ENCODE results near the gene ARHGAP9.
"Not testable (repeated sequence)": the region's sequence is repeated elsewhere in the genome, so short reads cannot be mapped to it uniquely, and the experiment has no call there.

DNA sequence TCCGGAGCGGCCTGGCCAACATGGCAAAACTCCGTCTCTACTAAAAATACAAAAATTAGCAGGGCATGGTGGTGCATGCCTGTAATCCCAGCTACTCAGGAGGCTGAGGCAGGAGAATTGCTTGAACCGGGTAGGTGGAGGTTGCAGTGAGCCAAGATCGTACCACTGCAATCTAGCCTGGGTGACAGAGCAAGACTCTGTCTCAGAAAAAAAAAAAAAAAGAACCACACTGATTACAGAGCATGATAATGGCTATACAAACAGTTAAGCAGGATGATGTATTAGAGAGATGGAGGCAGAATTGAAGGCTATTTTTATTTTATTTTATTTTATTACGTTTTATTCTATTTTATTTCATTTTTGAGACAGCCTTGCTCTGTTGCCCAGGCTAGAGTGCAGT lies 35.3 kb downstream of the ARHGAP9 start:
- TF ChIP-seq, protein P1, sequence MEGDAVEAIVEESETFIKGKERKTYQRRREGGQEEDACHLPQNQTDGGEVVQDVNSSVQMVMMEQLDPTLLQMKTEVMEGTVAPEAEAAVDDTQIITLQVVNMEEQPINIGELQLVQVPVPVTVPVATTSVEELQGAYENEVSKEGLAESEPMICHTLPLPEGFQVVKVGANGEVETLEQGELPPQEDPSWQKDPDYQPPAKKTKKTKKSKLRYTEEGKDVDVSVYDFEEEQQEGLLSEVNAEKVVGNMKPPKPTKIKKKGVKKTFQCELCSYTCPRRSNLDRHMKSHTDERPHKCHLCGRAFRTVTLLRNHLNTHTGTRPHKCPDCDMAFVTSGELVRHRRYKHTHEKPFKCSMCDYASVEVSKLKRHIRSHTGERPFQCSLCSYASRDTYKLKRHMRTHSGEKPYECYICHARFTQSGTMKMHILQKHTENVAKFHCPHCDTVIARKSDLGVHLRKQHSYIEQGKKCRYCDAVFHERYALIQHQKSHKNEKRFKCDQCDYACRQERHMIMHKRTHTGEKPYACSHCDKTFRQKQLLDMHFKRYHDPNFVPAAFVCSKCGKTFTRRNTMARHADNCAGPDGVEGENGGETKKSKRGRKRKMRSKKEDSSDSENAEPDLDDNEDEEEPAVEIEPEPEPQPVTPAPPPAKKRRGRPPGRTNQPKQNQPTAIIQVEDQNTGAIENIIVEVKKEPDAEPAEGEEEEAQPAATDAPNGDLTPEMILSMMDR (IDR thresholded peaks at IDR 0.05) = not testable (repeated sequence)
- not testable (repeated sequence) for TF ChIP-seq POLR2A, EP300 (IDR thresholded peaks at IDR 0.05)

Measured in tibial nerve (tissue), 4 donors.